C4-2B (cell line): Measurements from ENCODE around the gene IFT57.

Experiments used
- ZFX ChIP-seq: fragments of 450-650 bp; IDR thresholded peaks from 2 replicates; pipeline ENCODE4 v1.6.1; 2017
- TF ChIP-seq, protein P1 (sequence below): fragments of 450-650 bp; conservative IDR thresholded peaks from 2 replicates; pipeline ENCODE4 v1.5.1; 2017; ENCODE audit warnings: mild to moderate bottlenecking

DNA sequence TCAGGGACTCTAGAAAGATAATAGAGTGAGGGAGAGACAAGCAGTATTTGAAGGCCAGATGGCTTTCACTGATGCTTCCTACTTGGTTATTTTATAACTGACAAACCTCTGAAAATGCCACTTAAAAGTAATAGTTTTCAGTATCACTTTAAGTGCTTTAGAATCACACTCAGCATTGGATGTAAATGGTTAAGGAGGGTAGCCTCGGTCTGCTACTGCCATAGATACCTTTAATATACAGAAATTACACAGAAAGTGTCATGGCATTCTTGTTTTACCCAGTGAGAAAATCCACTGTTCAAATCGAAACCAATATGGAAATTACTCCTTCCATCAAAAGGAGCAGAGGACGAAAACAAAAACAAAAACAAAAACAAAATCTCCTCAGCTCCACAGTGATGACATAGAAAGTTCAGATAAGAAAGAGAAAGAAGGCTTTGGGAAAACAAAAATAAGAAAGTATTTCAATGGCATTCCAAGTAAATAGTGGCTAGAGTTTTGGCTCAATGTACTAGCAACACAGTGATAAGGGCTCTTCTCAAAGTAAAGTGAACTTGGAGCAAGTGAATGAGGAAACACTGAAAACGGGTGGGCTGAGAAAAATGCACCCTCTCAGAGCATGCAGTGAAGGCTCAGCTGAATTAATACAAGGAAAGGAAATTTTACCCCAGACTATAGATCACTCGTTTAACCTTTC lies 88.2 kb downstream of the IFT57 start:
- TF ChIP-seq, protein P1, sequence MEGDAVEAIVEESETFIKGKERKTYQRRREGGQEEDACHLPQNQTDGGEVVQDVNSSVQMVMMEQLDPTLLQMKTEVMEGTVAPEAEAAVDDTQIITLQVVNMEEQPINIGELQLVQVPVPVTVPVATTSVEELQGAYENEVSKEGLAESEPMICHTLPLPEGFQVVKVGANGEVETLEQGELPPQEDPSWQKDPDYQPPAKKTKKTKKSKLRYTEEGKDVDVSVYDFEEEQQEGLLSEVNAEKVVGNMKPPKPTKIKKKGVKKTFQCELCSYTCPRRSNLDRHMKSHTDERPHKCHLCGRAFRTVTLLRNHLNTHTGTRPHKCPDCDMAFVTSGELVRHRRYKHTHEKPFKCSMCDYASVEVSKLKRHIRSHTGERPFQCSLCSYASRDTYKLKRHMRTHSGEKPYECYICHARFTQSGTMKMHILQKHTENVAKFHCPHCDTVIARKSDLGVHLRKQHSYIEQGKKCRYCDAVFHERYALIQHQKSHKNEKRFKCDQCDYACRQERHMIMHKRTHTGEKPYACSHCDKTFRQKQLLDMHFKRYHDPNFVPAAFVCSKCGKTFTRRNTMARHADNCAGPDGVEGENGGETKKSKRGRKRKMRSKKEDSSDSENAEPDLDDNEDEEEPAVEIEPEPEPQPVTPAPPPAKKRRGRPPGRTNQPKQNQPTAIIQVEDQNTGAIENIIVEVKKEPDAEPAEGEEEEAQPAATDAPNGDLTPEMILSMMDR = no peak
- TF ChIP-seq ZFX = no peak
